GM19351 (cell line): ENCODE measurements around the gene ARHGAP21.

ENCODE experiments used
- ATAC-seq: cut with Tn5 transposase; IDR thresholded peaks from one replicate; pipeline ENCODE4 v1.9.1; 2021; ENCODE audit warnings: mild to moderate bottlenecking, moderate library complexity; ENCODE audit not compliant: unreplicated experiment

Gene ARHGAP21

DNA sequence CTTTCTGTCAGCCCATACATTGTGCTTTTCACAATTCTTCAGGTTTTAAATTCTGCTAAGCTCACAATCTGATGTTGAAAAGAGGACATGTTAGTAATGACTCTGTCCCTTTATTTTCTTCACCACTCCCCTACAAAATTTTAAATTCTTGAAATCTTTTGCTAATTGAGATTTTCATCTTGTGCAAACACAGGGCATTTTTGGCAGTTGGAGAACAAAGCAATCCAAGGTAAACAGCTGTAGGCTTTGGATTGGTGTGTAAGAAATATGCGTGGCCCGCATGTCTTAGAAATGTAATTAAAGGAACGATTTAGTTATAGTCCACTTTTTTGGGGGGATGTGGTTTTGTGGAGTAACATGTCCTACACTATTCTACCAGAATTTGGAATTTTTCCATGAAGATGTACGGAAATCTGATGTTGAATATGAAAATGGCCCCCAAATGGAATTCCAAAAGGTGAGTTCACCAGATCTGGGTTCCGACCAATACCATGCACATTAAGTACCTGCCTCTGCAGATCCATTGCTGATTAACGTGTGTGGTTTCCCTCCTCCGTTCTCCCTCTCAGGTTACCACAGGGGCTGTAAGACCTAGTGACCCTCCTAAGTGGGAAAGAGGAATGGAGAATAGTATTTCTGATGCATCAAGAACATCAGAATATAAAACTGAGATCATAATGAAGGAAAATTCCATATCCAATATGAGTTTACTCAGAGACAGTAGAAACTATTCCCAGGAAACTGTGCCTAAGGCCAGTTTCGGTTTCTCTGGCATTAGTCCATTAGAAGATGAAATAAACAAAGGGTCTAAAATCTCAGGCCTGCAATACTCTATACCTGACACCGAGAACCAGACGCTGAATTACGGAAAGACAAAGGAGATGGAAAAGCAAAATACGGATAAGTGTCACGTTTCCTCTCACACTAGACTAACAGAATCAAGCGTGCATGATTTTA is 181.1 kb downstream of the ARHGAP21 start:
- ATAC-seq = no peak

DNA sequence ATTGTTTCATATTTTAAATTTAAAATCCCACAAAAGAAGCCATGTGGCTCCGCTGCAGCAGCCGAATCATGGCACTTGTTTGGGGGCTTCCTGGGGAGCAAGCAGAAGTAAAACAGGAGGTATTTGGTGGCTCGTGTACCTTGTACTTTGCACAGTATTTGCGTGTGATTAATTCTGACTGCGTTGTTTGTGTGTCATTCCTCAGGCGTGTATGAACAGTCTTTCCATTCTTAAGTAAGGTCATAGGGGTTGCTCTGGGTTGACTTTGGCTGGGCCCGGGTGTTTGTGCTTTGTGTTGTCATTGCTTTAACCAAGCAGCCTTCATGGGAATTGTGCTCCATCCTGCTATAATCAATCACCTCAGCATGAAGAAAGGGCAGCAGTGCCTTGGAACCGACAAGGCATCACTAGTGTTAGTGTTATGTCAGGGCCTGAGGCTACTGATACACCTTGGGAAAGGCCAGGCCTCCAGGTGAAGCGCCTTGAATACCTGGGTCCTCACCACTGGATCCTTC is 182.4 kb downstream of the ARHGAP21 start:
- ATAC-seq = no peak

- no peak for ATAC-seq
These were observed 187.1 kb downstream of the ARHGAP21 start for GRCh38 chr10:24536636-24537035.

- ATAC-seq = no peak
These were observed 189.7 kb downstream of the ARHGAP21 start for GRCh38 chr10:24533981-24534380.
